ENCODE results near the gene SERPINB1. TPM values are rescaled to one million over a fixed set of nuclear protein-coding genes. Genes with fewer than 3 reads are reported as not detected.

The SERPINB1 gene
- total and polyA plus RNA-seq, 9 of the 15 experiments (the other 6 are each of a cell fraction or from before 2014, with no cell fraction given): 33.9 to 108 (median 63.8) TPM

DNA sequence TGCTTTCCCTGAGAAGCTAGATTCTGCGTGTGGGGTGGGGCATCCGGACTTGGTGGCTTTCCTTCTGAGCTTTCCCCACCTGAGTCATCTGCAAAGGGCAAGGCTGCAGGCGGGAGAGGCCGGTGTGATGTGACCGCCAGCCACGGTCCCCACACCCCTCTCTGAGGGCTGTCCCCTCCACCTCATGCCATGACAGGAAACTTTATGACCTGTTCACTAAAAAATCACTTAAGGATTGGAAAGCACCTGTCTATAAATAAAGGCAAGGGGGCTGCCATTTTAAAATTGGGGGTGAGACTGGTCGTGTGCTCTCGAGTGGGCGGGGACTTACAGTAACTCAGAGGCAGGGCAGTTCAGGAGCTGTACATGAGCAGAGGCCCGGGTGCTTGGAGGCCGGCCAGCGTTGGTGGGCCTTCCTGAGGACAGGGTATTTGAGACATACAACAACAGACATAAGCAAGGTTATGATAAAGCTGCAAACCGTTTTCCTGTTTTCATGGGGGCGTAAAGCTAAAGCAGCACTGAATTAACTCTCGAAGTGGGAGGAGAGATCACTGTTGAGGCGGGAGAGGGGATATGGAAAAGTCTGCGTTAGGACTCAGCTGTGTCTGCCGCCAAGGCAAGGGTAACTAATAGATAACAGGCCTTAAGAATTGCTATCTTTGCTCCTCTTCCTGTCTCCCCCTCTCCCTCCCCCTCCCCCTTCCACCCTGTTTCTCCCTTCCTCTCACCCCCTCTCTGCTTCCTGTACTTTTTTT, 16.1 kb upstream of the SERPINB1 start (continued):
- TF ChIP-seq, protein P1, sequence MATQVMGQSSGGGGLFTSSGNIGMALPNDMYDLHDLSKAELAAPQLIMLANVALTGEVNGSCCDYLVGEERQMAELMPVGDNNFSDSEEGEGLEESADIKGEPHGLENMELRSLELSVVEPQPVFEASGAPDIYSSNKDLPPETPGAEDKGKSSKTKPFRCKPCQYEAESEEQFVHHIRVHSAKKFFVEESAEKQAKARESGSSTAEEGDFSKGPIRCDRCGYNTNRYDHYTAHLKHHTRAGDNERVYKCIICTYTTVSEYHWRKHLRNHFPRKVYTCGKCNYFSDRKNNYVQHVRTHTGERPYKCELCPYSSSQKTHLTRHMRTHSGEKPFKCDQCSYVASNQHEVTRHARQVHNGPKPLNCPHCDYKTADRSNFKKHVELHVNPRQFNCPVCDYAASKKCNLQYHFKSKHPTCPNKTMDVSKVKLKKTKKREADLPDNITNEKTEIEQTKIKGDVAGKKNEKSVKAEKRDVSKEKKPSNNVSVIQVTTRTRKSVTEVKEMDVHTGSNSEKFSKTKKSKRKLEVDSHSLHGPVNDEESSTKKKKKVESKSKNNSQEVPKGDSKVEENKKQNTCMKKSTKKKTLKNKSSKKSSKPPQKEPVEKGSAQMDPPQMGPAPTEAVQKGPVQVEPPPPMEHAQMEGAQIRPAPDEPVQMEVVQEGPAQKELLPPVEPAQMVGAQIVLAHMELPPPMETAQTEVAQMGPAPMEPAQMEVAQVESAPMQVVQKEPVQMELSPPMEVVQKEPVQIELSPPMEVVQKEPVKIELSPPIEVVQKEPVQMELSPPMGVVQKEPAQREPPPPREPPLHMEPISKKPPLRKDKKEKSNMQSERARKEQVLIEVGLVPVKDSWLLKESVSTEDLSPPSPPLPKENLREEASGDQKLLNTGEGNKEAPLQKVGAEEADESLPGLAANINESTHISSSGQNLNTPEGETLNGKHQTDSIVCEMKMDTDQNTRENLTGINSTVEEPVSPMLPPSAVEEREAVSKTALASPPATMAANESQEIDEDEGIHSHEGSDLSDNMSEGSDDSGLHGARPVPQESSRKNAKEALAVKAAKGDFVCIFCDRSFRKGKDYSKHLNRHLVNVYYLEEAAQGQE (IDR thresholded peaks at IDR 0.05; ENCODE audit: borderline replicate concordance): no peak; the same call in 1 of the 2 replicates
- TF ChIP-seq, protein P1 (CRISPR knock-in tag; IDR thresholded peaks at IDR 0.05; ENCODE audit: low read depth): 0 out of 2 replicates have a peak, but pooled peaks have one; percentile 48
- no peak for TF ChIP-seq CAMTA2 (CRISPR knock-in tag; conservative IDR thresholded peaks at IDR 0.05)
- peak; percentile 59 to 64; a peak in 2 of 4 replicates for TF ChIP-seq MAZ (CRISPR knock-in tag; conservative IDR thresholded peaks at IDR 0.05 in 1 of 2, IDR thresholded peaks at IDR 0.05 in 1 of 2)
- TF ChIP-seq, protein P2, sequence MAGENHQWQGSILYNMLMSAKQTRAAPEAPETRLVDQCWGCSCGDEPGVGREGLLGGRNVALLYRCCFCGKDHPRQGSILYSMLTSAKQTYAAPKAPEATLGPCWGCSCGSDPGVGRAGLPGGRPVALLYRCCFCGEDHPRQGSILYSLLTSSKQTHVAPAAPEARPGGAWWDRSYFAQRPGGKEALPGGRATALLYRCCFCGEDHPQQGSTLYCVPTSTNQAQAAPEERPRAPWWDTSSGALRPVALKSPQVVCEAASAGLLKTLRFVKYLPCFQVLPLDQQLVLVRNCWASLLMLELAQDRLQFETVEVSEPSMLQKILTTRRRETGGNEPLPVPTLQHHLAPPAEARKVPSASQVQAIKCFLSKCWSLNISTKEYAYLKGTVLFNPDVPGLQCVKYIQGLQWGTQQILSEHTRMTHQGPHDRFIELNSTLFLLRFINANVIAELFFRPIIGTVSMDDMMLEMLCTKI (IDR thresholded peaks at IDR 0.05; ENCODE audit: partially characterized antibody): no peak
- no peak for TF ChIP-seq FIP1L1 (IDR thresholded peaks at IDR 0.05; ENCODE audit: low read depth, low read length, poor library complexity, severe bottlenecking)
- no peak for TF ChIP-seq ARID2 (IDR thresholded peaks at IDR 0.05)
- TF ChIP-seq RAD51 (IDR thresholded peaks at IDR 0.05; ENCODE audit: borderline replicate concordance, low read depth): no peak; the same call in 1 of the 2 replicates
- TF ChIP-seq ZNF239 (CRISPR knock-in tag; IDR thresholded peaks at IDR 0.05): no peak; the same call in 1 of the 2 replicates
- no peak for TF ChIP-seq ZSCAN32 (CRISPR knock-in tag; IDR thresholded peaks at IDR 0.05)
- TF ChIP-seq NBN (IDR thresholded peaks at IDR 0.05; ENCODE audit: low read depth): peak; percentile 90; the same call in 1 of the 2 replicates
- no peak for TF ChIP-seq MCM3 (IDR thresholded peaks at IDR 0.05)
- no peak for TF ChIP-seq ZNF121 (CRISPR knock-in tag; conservative IDR thresholded peaks at IDR 0.05)
- peak in 1 of 2 experiments; percentile 17; a peak in 2 of 4 replicates for TF ChIP-seq SIN3A (IDR thresholded peaks at IDR 0.05; ENCODE audit: borderline replicate concordance in 2 of 2, control insufficient read depth in 1 of 2, low read depth in 2 of 2, low read length in 2 of 2)
- TF ChIP-seq CHD1 (IDR thresholded peaks at IDR 0.05; ENCODE audit: low read length): no peak
- peak; percentile 84 for TF ChIP-seq ZNF589 (CRISPR knock-in tag; IDR thresholded peaks at IDR 0.05; ENCODE audit: low read depth)
